HG03045 (cell line): ENCODE measurements around the gene AK5.

Experiments
- ATAC-seq: cut with Tn5 transposase; IDR thresholded peaks from one replicate; pipeline ENCODE4 v1.9.1; 2021; ENCODE audit warnings: mild to moderate bottlenecking, moderate library complexity; ENCODE audit not compliant: unreplicated experiment

AK5 gene

GRCh38 chr1:77430966-77431690 is 149.3 kb downstream of the AK5 start:
- no peak for ATAC-seq

GRCh38 chr1:77433934-77434333 is 152.1 kb downstream of the AK5 start:
- ATAC-seq: no peak

GRCh38 chr1:77434967-77435366 is 153.1 kb downstream of the AK5 start:
- ATAC-seq: no peak

GRCh38 chr1:77438236-77438913 is 156.6 kb downstream of the AK5 start:
- ATAC-seq: no peak

GRCh38 chr1:77446841-77447555 is 165.2 kb downstream of the AK5 start:
- no peak for ATAC-seq

GRCh38 chr1:77447669-77448068 is 165.8 kb downstream of the AK5 start:
- no peak for ATAC-seq

- no peak for ATAC-seq
Observed at GRCh38 chr1:77459881-77460280, 178.1 kb downstream of the AK5 start.

- ATAC-seq: no peak
Observed at GRCh38 chr1:77461691-77462090, 179.9 kb downstream of the AK5 start.

- no peak for ATAC-seq
Observed at GRCh38 chr1:77463216-77463615, 181.4 kb downstream of the AK5 start.

GRCh38 chr1:77465139-77465538 is 183.3 kb downstream of the AK5 start:
- ATAC-seq: no peak

- no peak for ATAC-seq
Observed at GRCh38 chr1:77465922-77466321, 184.1 kb downstream of the AK5 start.

GRCh38 chr1:77467021-77467595 is 185.3 kb downstream of the AK5 start:
- ATAC-seq: no peak

GRCh38 chr1:77467741-77468140 is 185.9 kb downstream of the AK5 start:
- ATAC-seq: no peak

- no peak for ATAC-seq
Observed at GRCh38 chr1:77468257-77468948, 186.6 kb downstream of the AK5 start.

- no peak for ATAC-seq
Observed at GRCh38 chr1:77468949-77469710, 187.3 kb downstream of the AK5 start.

GRCh38 chr1:77471691-77472090 is 189.9 kb downstream of the AK5 start:
- ATAC-seq: no peak

- ATAC-seq: no peak
Observed at GRCh38 chr1:77473690-77474089, 191.9 kb downstream of the AK5 start.

GRCh38 chr1:77475641-77476040 is 193.8 kb downstream of the AK5 start:
- no peak for ATAC-seq

GRCh38 chr1:77476475-77476874 is 194.7 kb downstream of the AK5 start:
- ATAC-seq: no peak

GRCh38 chr1:77484334-77484733 is 202.5 kb downstream of the AK5 start:
- ATAC-seq: no peak
